GM20431 (cell line): ENCODE data around the gene CPZ.
"Not testable (repeated sequence)": the region's sequence is repeated elsewhere in the genome, so short reads cannot be mapped to it uniquely, and the experiment has no call there.

Experiments
- in situ Hi-C: fragments of 300-500 bp; cut with MseI, MboI; formaldehyde crosslinking; loops from one replicate; pipeline ENCODE4 v1.15.0; 2020; ENCODE audit warnings: low sequenced_read_pairs; ENCODE audit not compliant: unreplicated experiment

The CPZ gene

GRCh38 chr4:8646296-8647093 is 53.9 kb downstream of the CPZ start:
- in situ Hi-C loops, result no loop called here

GRCh38 chr4:8647094-8647570 is 54.6 kb downstream of the CPZ start:
- in situ Hi-C loops, result no loop called here

- in situ Hi-C loops, result no loop called here
These were observed 55.1 kb downstream of the CPZ start for GRCh38 chr4:8647626-8648025.

GRCh38 chr4:8648296-8648695 is 55.7 kb downstream of the CPZ start:
- in situ Hi-C loops, result no loop called here

GRCh38 chr4:8648816-8649630 is 56.5 kb downstream of the CPZ start:
- in situ Hi-C loops, result no loop called here

- in situ Hi-C loops, result no loop called here
These were observed 57.2 kb downstream of the CPZ start for GRCh38 chr4:8649631-8650361.

GRCh38 chr4:8651661-8652180 is 59.2 kb downstream of the CPZ start:
- in situ Hi-C loops, result no loop called here

- in situ Hi-C loops, result no loop called here
These were observed 59.9 kb downstream of the CPZ start for GRCh38 chr4:8652181-8653078.

GRCh38 chr4:8653326-8654000 is 60.9 kb downstream of the CPZ start:
- in situ Hi-C loops, result no loop called here

- in situ Hi-C loops, result not testable (repeated sequence)
These were observed 61.6 kb downstream of the CPZ start for GRCh38 chr4:8654139-8654538.

- in situ Hi-C loops, result no loop called here
These were observed 63.0 kb downstream of the CPZ start for GRCh38 chr4:8655411-8656184.

GRCh38 chr4:8656185-8656517 is 63.6 kb downstream of the CPZ start:
- in situ Hi-C loops, result no loop called here

GRCh38 chr4:8656711-8657380 is 64.3 kb downstream of the CPZ start:
- in situ Hi-C loops, result no loop called here

- in situ Hi-C loops, result no loop called here
These were observed 65.0 kb downstream of the CPZ start for GRCh38 chr4:8657381-8658088.

GRCh38 chr4:8662776-8663175 is 70.2 kb downstream of the CPZ start:
- in situ Hi-C loops, result no loop called here

GRCh38 chr4:8664031-8664805 is 71.7 kb downstream of the CPZ start:
- in situ Hi-C loops, result no loop called here
